ENCODE data around the gene APOC3. TPM values are rescaled to one million over a fixed set of nuclear protein-coding genes. Genes with fewer than 3 reads are reported as not detected.

APOC3 gene
- total RNA-seq, 1 donor from 2014 or later = not detected

- no peaks in the 10 kb centered on the region for H3K36me3 ChIP-seq
- no peak within 1 kb of the TSS for H3K4me3 ChIP-seq
- no peak within 1 kb of the TSS for H3K27ac ChIP-seq
- no peak for DNase-seq
- no peaks in the 10 kb centered on the region for H3K4me1 ChIP-seq
- no peaks in the 10 kb centered on the region for H3K27me3 ChIP-seq (ENCODE audit: low read depth)
- H3K9me3 ChIP-seq = no peaks in the 10 kb centered on the region
- intact Hi-C loops (cut with DNase I) = no loop called here
- ATAC-seq = no peak
- TF ChIP-seq, protein P1, sequence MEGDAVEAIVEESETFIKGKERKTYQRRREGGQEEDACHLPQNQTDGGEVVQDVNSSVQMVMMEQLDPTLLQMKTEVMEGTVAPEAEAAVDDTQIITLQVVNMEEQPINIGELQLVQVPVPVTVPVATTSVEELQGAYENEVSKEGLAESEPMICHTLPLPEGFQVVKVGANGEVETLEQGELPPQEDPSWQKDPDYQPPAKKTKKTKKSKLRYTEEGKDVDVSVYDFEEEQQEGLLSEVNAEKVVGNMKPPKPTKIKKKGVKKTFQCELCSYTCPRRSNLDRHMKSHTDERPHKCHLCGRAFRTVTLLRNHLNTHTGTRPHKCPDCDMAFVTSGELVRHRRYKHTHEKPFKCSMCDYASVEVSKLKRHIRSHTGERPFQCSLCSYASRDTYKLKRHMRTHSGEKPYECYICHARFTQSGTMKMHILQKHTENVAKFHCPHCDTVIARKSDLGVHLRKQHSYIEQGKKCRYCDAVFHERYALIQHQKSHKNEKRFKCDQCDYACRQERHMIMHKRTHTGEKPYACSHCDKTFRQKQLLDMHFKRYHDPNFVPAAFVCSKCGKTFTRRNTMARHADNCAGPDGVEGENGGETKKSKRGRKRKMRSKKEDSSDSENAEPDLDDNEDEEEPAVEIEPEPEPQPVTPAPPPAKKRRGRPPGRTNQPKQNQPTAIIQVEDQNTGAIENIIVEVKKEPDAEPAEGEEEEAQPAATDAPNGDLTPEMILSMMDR (IDR thresholded peaks at IDR 0.05) = no peak
Observed at GRCh38 chr11:116823031-116823843, 6.5 kb upstream of the APOC3 start, which contains the start of gene APOA4. APOA4 (minus strand) TSS chr11:116823304; CDS start chr11:116823191, 113 bp downstream.

- no peaks in the 10 kb centered on the region for H3K4me1 ChIP-seq
- no peak overlapping the region for H3K4me3 ChIP-seq
- intact Hi-C loops (cut with DNase I) = no loop called here
- H3K27ac ChIP-seq = no peak overlapping the region
- ATAC-seq (no peak), DNase-seq (no peak)
- TF ChIP-seq, protein P1 (IDR thresholded peaks at IDR 0.05) = no peak
- no peaks in the 10 kb centered on the region for H3K9me3 ChIP-seq
- no peaks in the 10 kb centered on the region for H3K27me3 ChIP-seq (ENCODE audit: low read depth)
- no peaks in the 10 kb centered on the region for H3K36me3 ChIP-seq
Observed at GRCh38 chr11:116825434-116825833, 4.3 kb upstream of the APOC3 start.

DNA sequence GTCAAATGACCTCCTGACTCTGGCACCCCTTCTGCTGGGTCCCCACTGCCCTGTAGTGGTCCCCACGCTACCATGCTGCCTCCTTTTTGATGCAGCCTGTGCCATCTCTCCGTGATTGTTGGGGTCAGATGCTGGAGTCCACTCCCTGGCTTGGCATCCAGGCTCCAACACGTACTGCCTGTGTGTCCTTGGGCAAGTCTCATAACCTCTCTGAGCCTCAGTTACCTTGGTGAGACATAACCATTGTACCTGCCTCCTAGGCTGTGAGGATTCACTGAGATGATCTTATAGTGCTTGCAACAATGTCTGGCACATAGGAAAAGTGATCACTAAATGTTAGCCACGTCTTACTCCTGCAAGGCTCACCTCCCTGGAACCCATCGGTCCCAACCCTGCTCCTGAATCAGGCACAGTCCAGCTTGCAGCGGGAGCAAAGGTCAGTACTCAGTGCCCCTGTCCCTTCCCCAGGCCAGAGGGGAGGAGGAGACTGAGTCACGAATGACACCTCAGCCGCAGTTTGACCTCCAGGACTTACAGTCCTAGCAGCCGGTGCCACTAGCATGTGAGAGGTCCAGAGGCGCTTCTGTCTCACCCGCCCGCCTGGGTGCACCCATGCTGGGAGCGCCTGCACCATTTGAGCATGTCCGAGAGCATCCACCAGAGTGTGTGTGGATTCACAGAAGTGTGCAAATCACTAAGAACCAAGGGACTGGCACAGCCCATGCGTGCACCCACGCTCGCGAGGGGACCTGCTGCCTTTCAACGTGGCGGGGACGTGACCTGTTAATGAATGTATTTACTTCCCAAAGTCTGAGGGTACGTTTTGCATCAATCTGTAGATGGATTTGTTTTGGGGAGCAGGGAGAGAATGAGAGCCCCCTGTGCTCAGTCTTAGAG, 3.6 kb upstream of the APOC3 start:
- intact Hi-C loops (cut with DNase I) = no loop called here
- TF ChIP-seq, protein P1 (IDR thresholded peaks at IDR 0.05) = no peak
- Histone ChIP-seq H3K4me3 (no peak overlapping the region), H3K36me3 (no peaks in the 10 kb centered on the region), H3K9me3 (no peaks in the 10 kb centered on the region), H3K27me3 (ENCODE audit: low read depth) (no peaks in the 10 kb centered on the region), H3K4me1 (no peaks in the 10 kb centered on the region), H3K27ac (no peak overlapping the region)
- no peak for DNase-seq
- no peak for ATAC-seq

DNA sequence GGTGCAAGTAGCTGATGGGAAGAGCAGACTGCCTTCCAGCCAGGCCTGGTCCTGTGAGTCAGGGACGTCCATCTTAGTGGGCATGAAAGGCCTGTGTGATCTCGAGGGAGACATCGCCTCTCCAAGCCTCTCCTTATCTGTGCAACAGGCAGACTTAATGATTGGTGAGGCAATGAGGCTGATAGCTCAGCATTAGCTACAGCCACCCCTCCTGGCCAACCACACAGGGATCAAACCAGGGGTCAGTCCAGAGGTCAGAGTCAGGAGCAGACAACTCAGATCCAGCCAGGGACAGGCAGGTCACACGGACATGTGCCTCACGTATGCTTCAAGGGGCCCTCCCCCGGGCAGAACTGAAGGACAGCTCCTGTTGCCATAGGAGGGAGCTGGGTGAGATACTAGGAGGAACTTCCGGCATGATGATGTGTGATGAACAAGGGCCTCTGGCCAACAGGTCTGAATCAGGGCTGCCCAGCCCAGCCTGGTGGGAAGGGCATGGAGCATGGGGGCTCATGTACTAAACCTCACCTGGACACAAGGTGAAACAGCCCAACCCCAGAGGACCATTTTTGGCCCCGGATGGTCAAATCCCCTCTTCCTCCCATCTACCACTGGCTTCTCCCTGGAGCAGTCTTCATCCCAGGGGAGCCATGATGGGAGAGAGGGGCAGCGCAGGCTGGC, 2.8 kb upstream of the APOC3 start:
- DNase-seq = no peak
- no peak overlapping the region for H3K4me3 ChIP-seq
- ATAC-seq = no peak
- no peak overlapping the region for H3K27ac ChIP-seq
- TF ChIP-seq, protein P1 (IDR thresholded peaks at IDR 0.05) = no peak
- H3K9me3 ChIP-seq = no peaks in the 10 kb centered on the region
- intact Hi-C loops (cut with DNase I) = no loop called here
- no peaks in the 10 kb centered on the region for H3K27me3 ChIP-seq (ENCODE audit: low read depth)
- H3K36me3 ChIP-seq = no peaks in the 10 kb centered on the region
- H3K4me1 ChIP-seq = no peaks in the 10 kb centered on the region

DNA sequence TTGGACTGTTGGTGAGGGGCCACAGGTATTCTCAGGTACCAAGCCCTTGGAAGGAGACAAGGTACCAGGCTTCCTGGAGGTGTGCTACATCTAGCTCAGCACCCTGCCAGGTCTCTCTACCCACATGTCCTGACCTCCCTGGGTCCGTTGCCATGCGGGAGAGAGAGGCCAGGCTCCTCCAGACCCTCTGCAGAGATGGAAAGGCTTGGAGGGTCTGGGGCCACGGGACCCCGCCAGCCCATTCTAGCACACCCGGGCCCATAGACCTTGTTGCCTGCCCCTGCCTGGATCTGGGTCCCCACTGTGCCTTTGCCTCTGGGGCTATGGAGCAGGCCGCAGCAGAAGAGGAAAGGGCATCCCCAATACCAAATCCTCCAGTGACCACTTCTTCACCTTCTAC, 2.2 kb upstream of the APOC3 start:
- Histone ChIP-seq H3K27me3 (ENCODE audit: low read depth) (no peaks in the 10 kb centered on the region), H3K4me1 (no peaks in the 10 kb centered on the region), H3K36me3 (no peaks in the 10 kb centered on the region), H3K9me3 (no peaks in the 10 kb centered on the region), H3K27ac (no peak overlapping the region), H3K4me3 (no peak overlapping the region)
- DNase-seq (no peak), ATAC-seq (no peak)
- intact Hi-C loops (cut with DNase I) = no loop called here
- TF ChIP-seq, protein P1 (IDR thresholded peaks at IDR 0.05) = no peak
